VCaP (cell line): Measurements from ENCODE around the gene ATP8B1.

Experiments
- H3K27ac ChIP-seq: fragments of 450-650 bp; 2 replicates; pipeline ENCODE4 v1.5.1; 2017
- CTCF ChIP-seq: fragments of 450-650 bp; conservative IDR thresholded peaks from 2 replicates; pipeline ENCODE4 v1.5.1; 2017; ENCODE audit warnings: mild to moderate bottlenecking, moderate library complexity

ATP8B1 gene

GRCh38 chr18:57715073-57715472, 88.0 kb downstream of the ATP8B1 start:
- H3K27ac ChIP-seq = peak overlapping the region; percentile 17; the same call in 1 of the 2 replicates
- TF ChIP-seq CTCF = no peak

GRCh38 chr18:57710226-57710625, 92.9 kb downstream of the ATP8B1 start:
- no peak overlapping the region for H3K27ac ChIP-seq
- no peak for TF ChIP-seq CTCF

GRCh38 chr18:57709335-57709734, 93.8 kb downstream of the ATP8B1 start:
- TF ChIP-seq CTCF = no peak
- no peak overlapping the region for H3K27ac ChIP-seq

- no peak for TF ChIP-seq CTCF
- no peak overlapping the region for H3K27ac ChIP-seq
Observed at GRCh38 chr18:57708288-57708687, 94.8 kb downstream of the ATP8B1 start.

- H3K27ac ChIP-seq = no peak overlapping the region
- no peak for TF ChIP-seq CTCF
Observed at GRCh38 chr18:57705832-57706595, 97.1 kb downstream of the ATP8B1 start.

- H3K27ac ChIP-seq = no peak overlapping the region; the same call in 1 of the 2 replicates
- TF ChIP-seq CTCF = no peak
Observed at GRCh38 chr18:57705011-57705410, 98.1 kb downstream of the ATP8B1 start.

- no peak for TF ChIP-seq CTCF
- peak overlapping the region; percentile 67 for H3K27ac ChIP-seq
Observed at GRCh38 chr18:57698571-57699276, 104.4 kb downstream of the ATP8B1 start.
